Lower lobe of right lung (tissue), 2 donors: ENCODE measurements around the gene WFDC12. TPM values are rescaled to one million over a fixed set of nuclear protein-coding genes. Genes with fewer than 3 reads are reported as not detected.
A peak's percentile ranks its signal among the peaks of the same experiment; 100 is the strongest.
"Not testable (repeated sequence)": the region's sequence is repeated elsewhere in the genome, so short reads cannot be mapped to it uniquely, and the experiment has no call there.

Experiments
- ATAC-seq, 2 donors: fragments of 200-7000 bp; cut with Tn5 transposase; one replicate each; pipeline ENCODE4 v1.9.1; 2020 to 2022; ENCODE audit warnings: mild to moderate bottlenecking in 2 of 2, moderate library complexity in 2 of 2
- DNase-seq: peaks from one replicate; pipeline ENCODE4 v3.0.0-alpha.2; 2020
- H3K27ac ChIP-seq: fragments of 200-600 bp; one replicate; pipeline ENCODE4 v1.8.0; 2022
- H3K27me3 ChIP-seq: fragments of 200-600 bp; one replicate; pipeline ENCODE4 v1.8.0; 2022; ENCODE audit warnings: low read depth
- H3K36me3 ChIP-seq: fragments of 200-600 bp; one replicate; pipeline ENCODE4 v1.8.0; 2022; ENCODE audit warnings: mild to moderate bottlenecking
- H3K4me1 ChIP-seq: fragments of 200-600 bp; one replicate; pipeline ENCODE4 v1.8.0; 2022
- H3K4me3 ChIP-seq: fragments of 200-600 bp; one replicate; pipeline ENCODE4 v1.8.0; 2022; ENCODE audit warnings: mild to moderate bottlenecking
- H3K9me3 ChIP-seq: fragments of 200-600 bp; one replicate; pipeline ENCODE4 v1.8.0; 2022
- intact Hi-C: fragments of 100-400 bp; cut with DNase I; formaldehyde crosslinking; loops from one replicate; pipeline ENCODE4 v1.11.0; 2022
- total RNA-seq: library from RNA; stranded (reverse); fragmentation: NEBNext Ultra II Directional; extraction: Animal tissue kit (Norgen Biotek cat#: 25700); gene quantifications from one replicate; pipeline ENCODE4 v1.2.1, GENCODE V29; 2021
- TF ChIP-seq, protein P1 (sequence below): fragments of 200-600 bp; IDR thresholded peaks from one replicate; pipeline ENCODE4 v1.8.0; 2022; ENCODE audit warnings: antibody characterized with exemption, mild to moderate bottlenecking
- donor health status: DM: no; HTN: yes; CAD: no; lungs with severe emphysema.

The WFDC12 gene
- total RNA-seq, 1 donor from 2014 or later, result 3.9 TPM

- ATAC-seq (no peak), DNase-seq (no peak)
- no peak overlapping the region for H3K27ac ChIP-seq
- no peak overlapping the region for H3K4me3 ChIP-seq
- H3K9me3 ChIP-seq, result peaks cover 19% of the 10 kb centered on the region
- no peaks in the 10 kb centered on the region for H3K27me3 ChIP-seq
- TF ChIP-seq, protein P1, sequence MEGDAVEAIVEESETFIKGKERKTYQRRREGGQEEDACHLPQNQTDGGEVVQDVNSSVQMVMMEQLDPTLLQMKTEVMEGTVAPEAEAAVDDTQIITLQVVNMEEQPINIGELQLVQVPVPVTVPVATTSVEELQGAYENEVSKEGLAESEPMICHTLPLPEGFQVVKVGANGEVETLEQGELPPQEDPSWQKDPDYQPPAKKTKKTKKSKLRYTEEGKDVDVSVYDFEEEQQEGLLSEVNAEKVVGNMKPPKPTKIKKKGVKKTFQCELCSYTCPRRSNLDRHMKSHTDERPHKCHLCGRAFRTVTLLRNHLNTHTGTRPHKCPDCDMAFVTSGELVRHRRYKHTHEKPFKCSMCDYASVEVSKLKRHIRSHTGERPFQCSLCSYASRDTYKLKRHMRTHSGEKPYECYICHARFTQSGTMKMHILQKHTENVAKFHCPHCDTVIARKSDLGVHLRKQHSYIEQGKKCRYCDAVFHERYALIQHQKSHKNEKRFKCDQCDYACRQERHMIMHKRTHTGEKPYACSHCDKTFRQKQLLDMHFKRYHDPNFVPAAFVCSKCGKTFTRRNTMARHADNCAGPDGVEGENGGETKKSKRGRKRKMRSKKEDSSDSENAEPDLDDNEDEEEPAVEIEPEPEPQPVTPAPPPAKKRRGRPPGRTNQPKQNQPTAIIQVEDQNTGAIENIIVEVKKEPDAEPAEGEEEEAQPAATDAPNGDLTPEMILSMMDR, result no peak
- intact Hi-C loops, result no loop called here
- no peaks in the 10 kb centered on the region for H3K4me1 ChIP-seq
- H3K36me3 ChIP-seq, result no peaks in the 10 kb centered on the region
Observed at GRCh38 chr20:45156713-45157112, 32.4 kb upstream of the WFDC12 start.

DNA sequence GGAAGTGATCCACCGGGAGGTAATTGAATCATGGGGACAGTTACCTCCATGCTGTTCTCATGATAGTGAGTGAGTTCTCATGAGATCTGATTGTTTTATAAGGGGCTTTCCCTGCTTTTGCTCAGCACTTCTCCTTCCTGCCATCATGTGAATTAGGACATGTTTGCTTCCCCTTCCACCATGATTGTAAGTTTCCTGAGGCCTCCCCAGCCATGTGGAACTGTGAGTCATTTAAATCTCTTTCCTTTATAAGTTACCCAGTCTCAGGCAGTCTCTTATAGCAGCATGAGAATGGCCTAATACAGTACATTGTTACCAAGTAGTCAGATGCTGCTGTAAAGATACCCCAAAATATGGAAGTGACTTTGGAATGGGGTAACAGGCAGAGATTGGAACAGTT is 30.5 kb upstream of the WFDC12 start:
- H3K4me3 ChIP-seq, DNase-seq, H3K36me3 ChIP-seq, H3K27ac ChIP-seq, H3K27me3 ChIP-seq, H3K4me1 ChIP-seq, ATAC-seq, intact Hi-C loops: not testable (repeated sequence)
- peaks cover 14% of the 10 kb centered on the region for H3K9me3 ChIP-seq

DNA sequence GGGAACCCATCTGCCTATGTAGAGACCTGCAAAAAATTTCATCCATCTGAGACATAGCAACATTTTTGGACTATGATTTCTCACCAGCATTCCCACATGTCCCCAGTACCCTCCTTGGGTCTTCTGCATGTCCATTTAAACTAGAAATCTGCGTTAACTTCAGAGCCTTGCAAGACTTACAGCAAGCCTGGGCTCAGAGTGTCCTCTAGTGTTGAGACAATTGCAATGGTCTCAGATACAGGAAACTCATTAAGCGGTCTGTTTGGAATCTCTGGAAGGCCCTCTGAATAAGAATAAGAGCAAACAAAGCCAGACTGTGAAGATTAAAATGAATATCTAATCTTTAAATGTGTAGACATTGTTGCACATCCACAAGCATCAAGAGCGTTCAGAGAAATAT is 29.9 kb upstream of the WFDC12 start:
- Histone ChIP-seq H3K9me3 (peaks cover 8% of the 10 kb centered on the region), H3K4me1 (no peaks in the 10 kb centered on the region), H3K27ac (no peak overlapping the region), H3K4me3 (no peak overlapping the region), H3K36me3 (no peaks in the 10 kb centered on the region), H3K27me3 (no peaks in the 10 kb centered on the region)
- intact Hi-C loops, result no loop called here
- DNase-seq, result no peak
- no peak for ATAC-seq
- TF ChIP-seq, protein P1, result peak; percentile 12

DNA sequence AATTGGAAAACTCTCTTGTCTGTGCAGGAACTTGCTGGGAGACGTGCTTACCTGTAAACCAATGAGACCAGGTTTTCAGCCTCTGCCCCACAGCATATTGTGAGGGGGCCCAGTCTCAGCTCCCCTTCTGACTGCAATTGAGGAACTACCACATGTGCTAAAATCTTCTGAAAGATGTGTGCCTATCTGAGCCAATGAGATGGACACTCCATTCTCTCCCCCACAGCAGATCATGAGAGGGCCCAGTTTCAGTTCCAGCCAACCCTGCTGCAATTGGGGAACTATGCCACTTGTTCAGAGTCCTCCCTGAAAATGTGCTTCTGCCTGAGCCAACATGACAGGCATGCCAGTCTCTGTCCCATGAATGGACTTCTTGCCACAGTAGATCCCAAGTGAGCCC is 29.5 kb upstream of the WFDC12 start:
- intact Hi-C loops, result no loop called here
- Histone ChIP-seq H3K9me3 (peaks cover 4% of the 10 kb centered on the region), H3K27ac (no peak overlapping the region), H3K4me3 (no peak overlapping the region), H3K4me1 (no peaks in the 10 kb centered on the region), H3K27me3 (no peaks in the 10 kb centered on the region), H3K36me3 (no peaks in the 10 kb centered on the region)
- ATAC-seq (peak; percentile 54 to 77), DNase-seq (no peak)
- TF ChIP-seq, protein P1, result no peak

- H3K4me3 ChIP-seq, result no peak overlapping the region
- intact Hi-C loops, result no loop called here
- no peaks in the 10 kb centered on the region for H3K9me3 ChIP-seq
- no peak overlapping the region for H3K27ac ChIP-seq
- no peak for ATAC-seq
- TF ChIP-seq, protein P1, result no peak
- no peak for DNase-seq
- H3K27me3 ChIP-seq, result no peaks in the 10 kb centered on the region
- no peaks in the 10 kb centered on the region for H3K4me1 ChIP-seq
- no peaks in the 10 kb centered on the region for H3K36me3 ChIP-seq
Observed at GRCh38 chr20:45153147-45153546, 28.9 kb upstream of the WFDC12 start.

- no peaks in the 10 kb centered on the region for H3K4me1 ChIP-seq
- no peak overlapping the region for H3K27ac ChIP-seq
- no peaks in the 10 kb centered on the region for H3K36me3 ChIP-seq
- TF ChIP-seq, protein P1, result no peak
- H3K27me3 ChIP-seq, result no peaks in the 10 kb centered on the region
- ATAC-seq, result no peak
- DNase-seq, result no peak
- H3K9me3 ChIP-seq, result no peaks in the 10 kb centered on the region
- intact Hi-C loops, result no loop called here
- no peak overlapping the region for H3K4me3 ChIP-seq
Observed at GRCh38 chr20:45152405-45152804, 28.1 kb upstream of the WFDC12 start.
